Type B pancreatic cell (in vitro differentiated cells): ENCODE measurements around the gene LANCL2. TPM values are rescaled to one million over a fixed set of nuclear protein-coding genes. Genes with fewer than 3 reads are reported as not detected.
A peak's percentile ranks its signal among the peaks of the same experiment; 100 is the strongest.

Experiments used
- DNase-seq: peaks from one replicate; pipeline ENCODE4 v3.0.0; 2021; ENCODE audit warnings: mixed read lengths; ENCODE audit not compliant: unreplicated experiment; ENCODE audit errors: extremely low spot score
- H3K27ac Mint-ChIP-seq: 2 replicates; pipeline ENCODE4 v1.8.0; 2021; ENCODE audit warnings: mild to moderate bottlenecking, mixed read lengths
- H3K27me3 Mint-ChIP-seq: 2 replicates; pipeline ENCODE4 v1.8.0; 2021; ENCODE audit warnings: mixed read lengths
- H3K36me3 Mint-ChIP-seq: 2 replicates; pipeline ENCODE4 v1.8.0; 2021; ENCODE audit warnings: mixed read lengths
- H3K4me1 Mint-ChIP-seq: one replicate; pipeline ENCODE4 v1.8.0; 2021; ENCODE audit warnings: mixed read lengths; ENCODE audit not compliant: unreplicated experiment
- H3K4me3 Mint-ChIP-seq: 2 replicates; pipeline ENCODE4 v1.8.0; 2021; ENCODE audit warnings: mild to moderate bottlenecking, mixed read lengths
- H3K9me3 Mint-ChIP-seq: 2 replicates; pipeline ENCODE4 v1.8.0; 2021; ENCODE audit warnings: mixed read lengths
- total RNA-seq: library from RNA; stranded (reverse); gene quantifications from 2 replicates; pipeline ENCODE4 v1.2.1, GENCODE V29; 2021; ENCODE audit warnings: low replicate concordance
- TF ChIP-seq, protein P1 (sequence below): fragments of 200-600 bp; sonication (generic); conservative IDR thresholded peaks from 2 replicates; pipeline ENCODE4 v1.5.0; 2021; ENCODE audit warnings: antibody characterized with exemption, mild to moderate bottlenecking

The LANCL2 gene
- total RNA-seq, 1 donor from 2014 or later = 14.2 TPM

DNA sequence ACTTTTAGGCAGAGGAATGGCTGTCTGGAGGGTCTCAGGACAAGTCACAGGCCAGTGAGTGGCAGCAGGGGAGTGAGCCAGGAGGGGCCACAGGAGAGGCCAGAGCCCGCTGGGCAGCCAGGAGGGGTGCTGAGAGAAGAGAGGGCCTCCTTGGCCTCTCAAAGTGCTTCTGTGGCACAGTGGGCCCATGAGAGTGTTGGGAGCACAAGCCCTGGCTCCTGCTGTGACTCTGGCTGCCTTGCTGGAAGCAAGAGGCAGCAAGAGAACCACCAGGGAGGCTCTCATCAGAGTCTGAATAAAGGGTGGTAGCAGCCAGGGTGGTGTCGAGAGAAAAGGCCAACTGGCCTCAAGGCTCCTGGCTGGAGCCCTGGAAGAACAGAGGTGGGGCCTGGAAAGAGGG is 116.0 kb downstream of the LANCL2 start:
- Mint-ChIP-seq H3K9me3 (no peaks in the 10 kb centered on the region), H3K27ac (no peak overlapping the region), H3K27me3 (no peaks in the 10 kb centered on the region), H3K4me3 (no peak overlapping the region), H3K4me1 (peaks cover 11% of the 10 kb centered on the region), H3K36me3 (peaks cover 5% of the 10 kb centered on the region)
- TF ChIP-seq, protein P1, sequence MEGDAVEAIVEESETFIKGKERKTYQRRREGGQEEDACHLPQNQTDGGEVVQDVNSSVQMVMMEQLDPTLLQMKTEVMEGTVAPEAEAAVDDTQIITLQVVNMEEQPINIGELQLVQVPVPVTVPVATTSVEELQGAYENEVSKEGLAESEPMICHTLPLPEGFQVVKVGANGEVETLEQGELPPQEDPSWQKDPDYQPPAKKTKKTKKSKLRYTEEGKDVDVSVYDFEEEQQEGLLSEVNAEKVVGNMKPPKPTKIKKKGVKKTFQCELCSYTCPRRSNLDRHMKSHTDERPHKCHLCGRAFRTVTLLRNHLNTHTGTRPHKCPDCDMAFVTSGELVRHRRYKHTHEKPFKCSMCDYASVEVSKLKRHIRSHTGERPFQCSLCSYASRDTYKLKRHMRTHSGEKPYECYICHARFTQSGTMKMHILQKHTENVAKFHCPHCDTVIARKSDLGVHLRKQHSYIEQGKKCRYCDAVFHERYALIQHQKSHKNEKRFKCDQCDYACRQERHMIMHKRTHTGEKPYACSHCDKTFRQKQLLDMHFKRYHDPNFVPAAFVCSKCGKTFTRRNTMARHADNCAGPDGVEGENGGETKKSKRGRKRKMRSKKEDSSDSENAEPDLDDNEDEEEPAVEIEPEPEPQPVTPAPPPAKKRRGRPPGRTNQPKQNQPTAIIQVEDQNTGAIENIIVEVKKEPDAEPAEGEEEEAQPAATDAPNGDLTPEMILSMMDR = no peak
- DNase-seq = no peak

DNA sequence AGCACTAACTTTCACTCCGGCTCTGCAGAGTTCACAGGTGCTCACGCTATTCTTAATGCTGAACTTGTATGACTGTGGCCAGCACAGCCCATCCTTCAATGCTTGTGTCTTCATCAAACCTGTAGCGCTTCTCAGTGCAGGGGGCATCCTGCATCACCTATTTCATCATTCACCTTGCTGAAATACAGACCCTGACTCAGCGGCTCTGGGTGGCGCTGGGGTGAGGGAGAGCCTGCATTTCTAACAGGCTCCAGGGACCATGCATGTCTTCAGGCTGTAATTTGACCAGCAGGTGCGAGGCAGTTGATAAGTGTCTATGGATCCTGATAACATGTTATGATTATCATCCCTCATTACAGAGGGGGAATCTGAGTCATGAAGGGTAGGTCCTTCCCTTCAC is 117.9 kb downstream of the LANCL2 start:
- Mint-ChIP-seq H3K36me3 (peaks cover 5% of the 10 kb centered on the region), H3K27ac (no peak overlapping the region), H3K4me3 (no peak overlapping the region), H3K4me1 (peaks cover 14% of the 10 kb centered on the region), H3K9me3 (no peaks in the 10 kb centered on the region), H3K27me3 (no peaks in the 10 kb centered on the region)
- TF ChIP-seq, protein P1 = no peak
- DNase-seq = peak; percentile 36

Other genes with a start within 250 kb of the LANCL2 start
- gene VOPP1, start 207.2 kb downstream of the LANCL2 start, total RNA-seq = 31.0 and 38.9 TPM in 2 replicates